IMR-90 (cell line): ENCODE results near the gene PPARGC1A. TPM values are rescaled to one million over a fixed set of nuclear protein-coding genes. Genes with fewer than 3 reads are reported as not detected.

Experiments
- ATAC-seq: fragments of 200-7000 bp; cut with Tn5 transposase; 2 replicates; pipeline ENCODE4 v1.9.1; 2020; ENCODE audit warnings: low read depth, mild to moderate bottlenecking, moderate library complexity
- BruUV-seq: library from RNA; stranded (reverse); fragments of 400-500 nt; replicated peaks from 2 replicates; lab custom pipeline; 2021; lab: Mats Ljungman, UMichigan
- CTCF ChIA-PET: fragments of 300-600 bp; formaldehyde crosslinking; extraction: SDS; loops from one replicate; lab custom pipeline; 2021; ENCODE audit warnings: antibody characterized with exemption; lab: Yijun Ruan, JAX
- POLR2A ChIA-PET: fragments of 300-600 bp; sonication (Branson Sonifier 250); formaldehyde crosslinking; loops from one replicate; lab custom pipeline; 2022; ENCODE audit warnings: antibody characterized with exemption; ENCODE audit not compliant: unreplicated experiment; lab: Charles Lee
- DNase-seq: peaks from one replicate; pipeline ENCODE4 v3.0.0; 2013
- H2AFZ ChIP-seq: replicated peaks from 2 replicates; pipeline ENCODE3; 2013; ENCODE audit warnings: low read length, mild to moderate bottlenecking; ENCODE audit not compliant: poor library complexity
- H2AK5ac ChIP-seq: 2 replicates; pipeline ENCODE4 v1.6.1; 2013; ENCODE audit warnings: low read depth, low read length, inconsistent platforms
- H2AK9ac ChIP-seq: replicated peaks from 2 replicates; pipeline ENCODE3; 2013; ENCODE audit warnings: mild to moderate bottlenecking, low read depth, low read length, moderate library complexity; ENCODE audit not compliant: poor library complexity
- H2BK120ac ChIP-seq: 2 replicates; pipeline ENCODE4 v1.6.1; 2013; ENCODE audit warnings: low read depth, low read length, inconsistent platforms
- H2BK15ac ChIP-seq: 3 replicates; pipeline ENCODE4 v1.6.1; 2013; ENCODE audit warnings: low read depth, low read length, inconsistent platforms
- H2BK20ac ChIP-seq: 2 replicates; pipeline ENCODE4 v1.6.1; 2013; ENCODE audit warnings: low read depth, mild to moderate bottlenecking, inconsistent platforms, low read length, moderate library complexity
- H2BK5ac ChIP-seq: 2 replicates; pipeline ENCODE4 v1.6.1; 2013; ENCODE audit warnings: mild to moderate bottlenecking, low read depth, low read length, inconsistent platforms; ENCODE audit not compliant: poor library complexity, severe bottlenecking
- H3K14ac ChIP-seq: replicated peaks from 2 replicates; pipeline ENCODE4 v1.6.1; 2013; ENCODE audit warnings: low read depth, low read length, inconsistent platforms
- H3K18ac ChIP-seq: 2 replicates; pipeline ENCODE4 v1.6.1; 2013; ENCODE audit warnings: low read depth, low read length, control low read depth
- H3K23ac ChIP-seq: 2 replicates; pipeline ENCODE4 v1.6.1; 2013; ENCODE audit warnings: low read depth, low read length, inconsistent platforms
- H3K27ac ChIP-seq: 2 replicates; pipeline ENCODE4 v1.5.1; 2013; ENCODE audit warnings: mild to moderate bottlenecking, control low read depth, low read length; ENCODE audit not compliant: insufficient read depth
- H3K27me3 ChIP-seq: 2 replicates; pipeline ENCODE4 v1.6.1; 2013; ENCODE audit warnings: low read length; ENCODE audit not compliant: control insufficient read depth, insufficient read depth
- H3K36me3 ChIP-seq: 2 replicates; pipeline ENCODE4 v1.6.1; 2013; ENCODE audit warnings: low read length, mixed read lengths; ENCODE audit not compliant: control insufficient read depth, insufficient read depth
- H3K4ac ChIP-seq: 2 replicates; pipeline ENCODE4 v1.6.1; 2013; ENCODE audit warnings: low read depth, low read length, inconsistent platforms
- H3K4me1 ChIP-seq: 2 replicates; pipeline ENCODE4 v1.6.1; 2013; ENCODE audit warnings: low read length, mixed read lengths; ENCODE audit not compliant: control insufficient read depth, insufficient read depth
- H3K4me2 ChIP-seq: 2 replicates; pipeline ENCODE4 v1.6.1; 2013; ENCODE audit warnings: low read depth, mild to moderate bottlenecking, control low read depth, low read length, moderate library complexity
- H3K4me3 ChIP-seq: 2 replicates; pipeline ENCODE4 v1.5.1; 2013; ENCODE audit warnings: low read depth, mild to moderate bottlenecking, control low read depth, low read length, moderate library complexity; ENCODE audit not compliant: insufficient read depth
- H3K56ac ChIP-seq: 2 replicates; pipeline ENCODE4 v1.6.1; 2013; ENCODE audit warnings: low read length, inconsistent platforms; ENCODE audit not compliant: insufficient read depth; ENCODE audit errors: extremely low read depth
- H3K79me1 ChIP-seq, 2 experiments: 2 replicates each; pipeline ENCODE4 v1.6.1; 2013; ENCODE audit warnings: low read length in 2 of 2, inconsistent platforms in 1 of 2, low read depth in 1 of 2
- H3K9ac ChIP-seq: 2 replicates; pipeline ENCODE4 v1.6.1; 2013; ENCODE audit warnings: low read depth, low read length, control low read depth
- H3K9me1 ChIP-seq: 2 replicates; pipeline ENCODE4 v1.6.1; 2013; ENCODE audit warnings: low read length, inconsistent platforms; ENCODE audit not compliant: insufficient read depth
- H3K9me3 ChIP-seq: 2 replicates; pipeline ENCODE4 v1.6.1; 2013; ENCODE audit warnings: low read length; ENCODE audit not compliant: control insufficient read depth, insufficient read depth
- H4K20me1 ChIP-seq: 2 replicates; pipeline ENCODE4 v1.6.1; 2013; ENCODE audit warnings: low read length, inconsistent platforms; ENCODE audit not compliant: insufficient read depth
- H4K5ac ChIP-seq: 2 replicates; pipeline ENCODE4 v1.6.1; 2013; ENCODE audit warnings: mild to moderate bottlenecking, low read depth, low read length, control low read depth
- H4K8ac ChIP-seq, 2 experiments: 2 replicates each; pipeline ENCODE4 v1.6.1; 2013; ENCODE audit warnings: low read depth in 2 of 2, low read length in 2 of 2, control low read depth in 1 of 2, inconsistent platforms in 1 of 2
- H4K91ac ChIP-seq: 2 replicates; pipeline ENCODE4 v1.6.1; 2013; ENCODE audit warnings: low read depth, low read length, inconsistent platforms; ENCODE audit not compliant: insufficient read depth
- CHD1 ChIP-seq: IDR thresholded peaks from 2 replicates; pipeline ENCODE4 v1.6.1; 2012; ENCODE audit warnings: low read depth, low read length, improper control_type of control experiment
- POLR2A ChIP-seq: IDR thresholded peaks from 2 replicates; pipeline ENCODE4 v1.6.1; 2012; ENCODE audit warnings: mild to moderate bottlenecking, low read depth, low read length
- USF2 ChIP-seq: fragments of 150-350 bp; IDR thresholded peaks from 2 replicates; pipeline ENCODE4 v1.6.1; 2017; ENCODE audit warnings: mild to moderate bottlenecking, antibody characterized with exemption, low read length, low read depth
- WGBS, 2 experiments: methylation state at CpG; one replicate each; pipeline versions ENCODE4 v1.1.5 to v1.1.7; 2013; ENCODE audit warnings: missing lambda C conversion rate in 2 of 2; ENCODE audit not compliant: insufficient read length in 1 of 2; ENCODE audit errors: extremely low coverage in 2 of 2; 5-methylcytosine and 5-hydroxymethylcytosine counted together
- dilution Hi-C: fragments of 300-500 bp; cut with HindIII; formaldehyde crosslinking; loops from one replicate; pipeline ENCODE4 v1.14.3; 2018; ENCODE audit warnings: low sequenced_read_pairs; ENCODE audit not compliant: unreplicated experiment
- in situ Hi-C: fragments of 300-500 bp; cut with MboI; formaldehyde crosslinking; loops from 3 replicates; pipeline ENCODE4 v1.14.3; 2019; ENCODE audit warnings: low sequenced_read_pairs, inconsistent platforms, mixed read lengths
- intact Hi-C: fragments of 100-400 bp; cut with micrococcal nuclease; formaldehyde crosslinking; loops from 2 replicates; pipeline ENCODE4 v1.10.0; 2022
- polyA plus RNA-seq, 3 experiments: library from polyadenylated mRNA; depleted of rRNA; stranded (reverse); fragments of >200 nt; gene quantifications; 2 replicates each; pipeline ENCODE4 v1.2.3, GENCODE V29; 2012; ENCODE audit warnings: low replicate concordance in 1 of 3
- total RNA-seq: library from RNA; depleted of rRNA; stranded (reverse); fragments of >200 nt; gene quantifications from 2 replicates; pipeline ENCODE4 v1.2.3, GENCODE V29; 2012

PPARGC1A gene
- total and polyA plus RNA-seq, 2 of the 4 experiments (the other 2 are of a cell fraction), result under 0.01 to 0.03 TPM

DNA sequence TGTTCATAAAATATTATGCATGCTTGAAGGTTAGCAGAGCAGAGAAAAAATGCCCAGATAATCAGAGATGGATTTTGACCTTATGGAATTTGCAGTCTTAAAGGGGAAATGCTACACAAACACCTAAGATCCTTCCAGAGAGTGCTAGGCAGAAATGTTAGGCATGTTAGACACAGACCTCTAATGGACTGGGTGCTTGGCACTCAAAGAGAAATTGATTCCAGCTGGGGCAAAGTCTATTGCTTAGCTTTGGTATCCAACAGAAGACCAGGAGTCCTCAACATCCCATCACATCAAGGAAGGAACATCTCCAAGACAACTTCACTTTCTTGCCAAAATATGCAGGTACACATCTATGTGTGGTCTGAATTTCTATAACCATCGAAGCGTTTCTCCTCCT, 32.2 kb upstream of the PPARGC1A start:
- no peak overlapping the region for H3K4me3 ChIP-seq
- H3K9ac ChIP-seq, result no peak overlapping the region
- no peak overlapping the region for H2AK5ac ChIP-seq
- no peaks in the 10 kb centered on the region for H4K20me1 ChIP-seq
- no peak overlapping the region for H4K5ac ChIP-seq
- H2AFZ ChIP-seq, result no peak overlapping the region
- ATAC-seq (no peak), DNase-seq (no peak)
- H3K4me2 ChIP-seq, result no peak overlapping the region
- no peaks in the 10 kb centered on the region for H3K9me1 ChIP-seq
- H2BK15ac ChIP-seq, result no peak overlapping the region
- TF ChIP-seq CHD1 (no peak), USF2 (no peak), POLR2A (no peak)
- POLR2A ChIA-PET, result no interaction called here
- dilution Hi-C loops (no loop called here), in situ Hi-C loops (no loop called here), intact Hi-C loops (no loop called here)
- no peaks in the 10 kb centered on the region for H3K4me1 ChIP-seq
- H3K23ac ChIP-seq, result no peak overlapping the region
- H3K79me1 ChIP-seq, result no peaks in the 10 kb centered on the region
- BruUV-seq, result no TSS peak
- no peak overlapping the region for H3K18ac ChIP-seq
- CTCF ChIA-PET, result interaction anchor here (1.0 kb wide), 1 partner anchor 9 kb away, joined by 3 read pairs; no protein-coding TSS in a partner anchor
- H3K27me3 ChIP-seq, result no peaks in the 10 kb centered on the region; the same call in 1 of the 2 replicates
- no peaks in the 10 kb centered on the region for H3K36me3 ChIP-seq
- H2BK20ac ChIP-seq, result no peak overlapping the region
- H3K9me3 ChIP-seq, result no peaks in the 10 kb centered on the region
- no peak overlapping the region for H3K27ac ChIP-seq
- no CpG with 5 or more reads among the region's 2 CpGs for WGBS, 2 experiments
- no peak overlapping the region for H3K14ac ChIP-seq
- H3K56ac ChIP-seq, result no peak overlapping the region
- no peak overlapping the region for H4K91ac ChIP-seq
- no peak overlapping the region for H2BK120ac ChIP-seq
- H2BK5ac ChIP-seq, result no peak overlapping the region
- H3K4ac ChIP-seq, result no peak overlapping the region
- no peak overlapping the region for H2AK9ac ChIP-seq
- H4K8ac ChIP-seq, result no peak overlapping the region
